HepG2 (cell line): ENCODE data around the gene FCRLA. TPM values are rescaled to one million over a fixed set of nuclear protein-coding genes. Genes with fewer than 3 reads are reported as not detected.
A peak's percentile ranks its signal among the peaks of the same experiment; 100 is the strongest.

Source experiments
- CC2D1A ChIP-seq: sonication (generic); formaldehyde crosslinking; IDR thresholded peaks from 2 replicates; pipeline ENCODE4 v1.8.1; 2023; ENCODE audit warnings: mild to moderate bottlenecking, missing genetic modification reagents
- CERS6 ChIP-seq: sonication (generic); formaldehyde crosslinking; IDR thresholded peaks from 2 replicates; pipeline ENCODE4 v1.5.0; 2020; ENCODE audit warnings: missing genetic modification reagents
- DMAP1 ChIP-seq: IDR thresholded peaks from 2 replicates; pipeline ENCODE4 v1.6.1; 2016
- DNMT3B ChIP-seq: conservative IDR thresholded peaks from 2 replicates; pipeline ENCODE4 v1.6.1; 2016; ENCODE audit warnings: missing biosample characterization, control low read depth
- FOXO1 ChIP-seq: sonication (generic); formaldehyde crosslinking; IDR thresholded peaks from 2 replicates; pipeline ENCODE4 v1.4.0; 2020; ENCODE audit warnings: missing genetic modification reagents
- GMEB2 ChIP-seq: IDR thresholded peaks from 2 replicates; pipeline ENCODE4 v1.6.1; 2016; ENCODE audit warnings: missing biosample characterization, missing genetic modification reagents, low read depth
- JDP2 ChIP-seq: sonication (generic); formaldehyde crosslinking; IDR thresholded peaks from 2 replicates; pipeline ENCODE4 v1.8.1; 2022; ENCODE audit warnings: missing genetic modification reagents, borderline replicate concordance
- NFKB2 ChIP-seq: sonication (generic); formaldehyde crosslinking; IDR thresholded peaks from 2 replicates; pipeline ENCODE4 v1.4.0; 2020; ENCODE audit warnings: missing genetic modification reagents, borderline replicate concordance
- NONO ChIP-seq, 2 experiments: fragments of 450-650 bp in 1 of 2; sonication (generic) in 1 of 2; formaldehyde crosslinking in 1 of 2; IDR thresholded peaks in 1 of 2; conservative IDR thresholded peaks in 1 of 2; 2 replicates each; pipeline versions ENCODE4 v1.6.1 to v1.8.0; 2017 to 2022; ENCODE audit warnings: mild to moderate bottlenecking in 1 of 2, missing genetic modification reagents in 1 of 2, moderate library complexity in 1 of 2
- REXO4 ChIP-seq: sonication (generic); formaldehyde crosslinking; IDR thresholded peaks from 2 replicates; pipeline ENCODE4 v1.8.0; 2022; ENCODE audit warnings: missing genetic modification reagents, mild to moderate bottlenecking, borderline replicate concordance
- SP140L ChIP-seq: sonication (generic); formaldehyde crosslinking; IDR thresholded peaks from 2 replicates; pipeline ENCODE4 v1.4.0; 2020; ENCODE audit warnings: missing genetic modification reagents, borderline replicate concordance
- SSRP1 ChIP-seq: IDR thresholded peaks from 2 replicates; pipeline ENCODE4 v1.6.1; 2016; ENCODE audit warnings: control low read depth
- ZFP36L1 ChIP-seq: sonication (generic); formaldehyde crosslinking; IDR thresholded peaks from 2 replicates; pipeline ENCODE4 v1.8.0; 2022; ENCODE audit warnings: mild to moderate bottlenecking, missing genetic modification reagents, moderate library complexity
- ZFYVE20 ChIP-seq: sonication (generic); formaldehyde crosslinking; IDR thresholded peaks from 2 replicates; pipeline ENCODE4 v1.8.0; 2023; ENCODE audit warnings: low read depth, mild to moderate bottlenecking, moderate library complexity, missing genetic modification reagents, borderline replicate concordance
- ZNF264 ChIP-seq: sonication (generic); formaldehyde crosslinking; IDR thresholded peaks from 2 replicates; pipeline ENCODE4 v1.4.0; 2020; ENCODE audit warnings: missing genetic modification reagents
- ZNF34 ChIP-seq: sonication (generic); formaldehyde crosslinking; IDR thresholded peaks from 2 replicates; pipeline ENCODE4 v1.4.0; 2020; ENCODE audit warnings: mild to moderate bottlenecking, missing genetic modification reagents, borderline replicate concordance
- ZNF510 ChIP-seq: sonication (generic); formaldehyde crosslinking; IDR thresholded peaks from 2 replicates; pipeline ENCODE4 v1.4.0; 2020; ENCODE audit warnings: low read depth, mild to moderate bottlenecking, missing genetic modification reagents
- ZNF605 ChIP-seq: sonication (generic); formaldehyde crosslinking; IDR thresholded peaks from 2 replicates; pipeline ENCODE4 v1.8.0; 2022; ENCODE audit warnings: mild to moderate bottlenecking, missing genetic modification reagents
- ZNF772 ChIP-seq: sonication (generic); formaldehyde crosslinking; IDR thresholded peaks from 2 replicates; pipeline ENCODE4 v1.5.0; 2020; ENCODE audit warnings: mild to moderate bottlenecking, missing genetic modification reagents
- polyA plus RNA-seq, 8 experiments: library from polyadenylated mRNA; depleted of rRNA in 3 of 8; stranded (reverse) in 7 of 8; unstranded in 1 of 8; fragments of >200 nt; fragmentation: Illumina TruSeq in 4 of 8; extraction: Trizol in 4 of 8; gene quantifications; 2 replicates each; pipeline versions ENCODE4 v1.2.1 to v1.2.3, GENCODE V29; 2011 to 2016; ENCODE audit warnings: low read depth in 4 of 8, missing spikeins in 1 of 8, mixed read lengths in 1 of 8; ENCODE audit not compliant: insufficient read depth in 1 of 8
- total RNA-seq, 5 experiments: library from RNA; depleted of rRNA; stranded (reverse); fragments of >200 nt; fragmentation: Illumina TruSeq; extraction: Trizol; gene quantifications; 2 replicates each; pipeline ENCODE4 v1.2.3, GENCODE V29; 2016; ENCODE audit warnings: low read depth in 1 of 5
- TF ChIP-seq, protein P1 (sequence below): sonication (generic); formaldehyde crosslinking; IDR thresholded peaks from 2 replicates; pipeline ENCODE4 v1.5.1; 2020; ENCODE audit warnings: mild to moderate bottlenecking, missing genetic modification reagents, borderline replicate concordance
- TF ChIP-seq, protein P2 (sequence below): sonication (generic); formaldehyde crosslinking; IDR thresholded peaks from 2 replicates; pipeline ENCODE4 v1.4.0; 2020; ENCODE audit warnings: missing genetic modification reagents
- TF ChIP-seq, protein P3 (sequence below): IDR thresholded peaks from 2 replicates; pipeline ENCODE4 v1.6.1; 2016
- TF ChIP-seq, protein P4 (sequence below): sonication (generic); formaldehyde crosslinking; IDR thresholded peaks from 2 replicates; pipeline ENCODE4 v1.4.0; 2020; ENCODE audit warnings: missing genetic modification reagents, borderline replicate concordance

The FCRLA gene
- total and polyA plus RNA-seq, 2 of the 13 experiments (the other 11 are each of a cell fraction or from before 2014, with no cell fraction given), result not detected

DNA sequence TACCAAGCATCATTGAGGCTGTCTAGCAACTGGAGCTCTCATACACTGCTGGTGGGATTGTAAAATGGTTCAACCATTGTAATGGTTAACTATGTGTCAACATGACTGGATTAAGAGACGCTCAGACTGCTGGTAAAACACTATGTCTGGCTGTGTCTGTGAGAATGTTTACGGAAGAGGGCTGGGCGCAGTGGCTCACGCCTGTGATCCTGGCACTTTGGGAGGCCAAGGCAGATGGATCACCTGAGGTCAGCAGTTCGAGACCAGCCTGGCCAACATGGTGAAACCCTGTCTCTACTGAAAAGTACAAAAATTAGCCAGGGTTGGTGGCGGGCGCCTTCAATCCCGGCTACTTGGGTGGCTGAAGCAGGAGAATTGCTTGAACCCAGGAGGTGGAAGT lies 4.8 kb upstream of the FCRLA start (continued):
- TF ChIP-seq GMEB2 (CRISPR knock-in tag) (no peak), NFKB2 (CRISPR knock-in tag) (no peak), NONO (IDR thresholded peaks at IDR 0.05) (no peak), NONO (CRISPR knock-in tag; conservative IDR thresholded peaks at IDR 0.05) (peak; percentile 54; the same call in 1 of the 2 replicates), ZNF510 (CRISPR knock-in tag) (no peak), SSRP1 (CRISPR knock-in tag) (0 out of 2 replicates have a peak, but pooled peaks have one; percentile 58), ZNF605 (CRISPR knock-in tag) (no peak), CERS6 (CRISPR knock-in tag) (no peak), CC2D1A (CRISPR knock-in tag) (no peak), DMAP1 (CRISPR knock-in tag) (no peak), ZFP36L1 (CRISPR knock-in tag) (no peak), REXO4 (no peak), ZNF772 (CRISPR knock-in tag) (0 out of 2 replicates have a peak, but pooled peaks have one; percentile 38), ZNF264 (CRISPR knock-in tag) (peak; percentile 60; the same call in 1 of the 2 replicates), FOXO1 (CRISPR knock-in tag) (peak; percentile 92), ZNF34 (CRISPR knock-in tag) (no peak), SP140L (CRISPR knock-in tag) (no peak), JDP2 (no peak), ZFYVE20 (CRISPR knock-in tag) (no peak), DNMT3B (CRISPR knock-in tag) (no peak)
- TF ChIP-seq, protein P1, sequence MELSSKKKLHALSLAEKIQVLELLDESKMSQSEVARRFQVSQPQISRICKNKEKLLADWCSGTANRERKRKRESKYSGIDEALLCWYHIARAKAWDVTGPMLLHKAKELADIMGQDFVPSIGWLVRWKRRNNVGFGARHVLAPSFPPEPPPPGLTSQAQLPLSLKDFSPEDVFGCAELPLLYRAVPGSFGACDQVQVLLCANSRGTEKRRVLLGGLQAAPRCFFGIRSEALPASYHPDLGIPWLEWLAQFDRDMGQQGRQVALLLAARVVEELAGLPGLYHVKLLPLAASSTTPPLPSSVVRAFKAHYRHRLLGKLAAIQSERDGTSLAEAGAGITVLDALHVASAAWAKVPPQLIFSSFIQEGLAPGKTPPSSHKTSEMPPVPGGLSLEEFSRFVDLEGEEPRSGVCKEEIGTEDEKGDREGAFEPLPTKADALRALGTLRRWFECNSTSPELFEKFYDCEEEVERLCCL (CRISPR knock-in tag), result no peak
- TF ChIP-seq, protein P2, sequence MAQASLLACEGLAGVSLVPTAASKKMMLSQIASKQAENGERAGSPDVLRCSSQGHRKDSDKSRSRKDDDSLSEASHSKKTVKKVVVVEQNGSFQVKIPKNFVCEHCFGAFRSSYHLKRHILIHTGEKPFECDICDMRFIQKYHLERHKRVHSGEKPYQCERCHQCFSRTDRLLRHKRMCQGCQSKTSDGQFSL, result no peak
- TF ChIP-seq, protein P3, sequence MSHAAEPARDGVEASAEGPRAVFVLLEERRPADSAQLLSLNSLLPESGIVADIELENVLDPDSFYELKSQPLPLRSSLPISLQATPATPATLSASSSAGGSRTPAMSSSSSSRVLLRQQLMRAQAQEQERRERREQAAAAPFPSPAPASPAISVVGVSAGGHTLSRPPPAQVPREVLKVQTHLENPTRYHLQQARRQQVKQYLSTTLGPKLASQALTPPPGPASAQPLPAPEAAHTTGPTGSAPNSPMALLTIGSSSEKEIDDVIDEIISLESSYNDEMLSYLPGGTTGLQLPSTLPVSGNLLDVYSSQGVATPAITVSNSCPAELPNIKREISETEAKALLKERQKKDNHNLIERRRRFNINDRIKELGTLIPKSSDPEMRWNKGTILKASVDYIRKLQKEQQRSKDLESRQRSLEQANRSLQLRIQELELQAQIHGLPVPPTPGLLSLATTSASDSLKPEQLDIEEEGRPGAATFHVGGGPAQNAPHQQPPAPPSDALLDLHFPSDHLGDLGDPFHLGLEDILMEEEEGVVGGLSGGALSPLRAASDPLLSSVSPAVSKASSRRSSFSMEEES (CRISPR knock-in tag), result peak; percentile 27; the same call in 1 of the 2 replicates
- TF ChIP-seq, protein P4, sequence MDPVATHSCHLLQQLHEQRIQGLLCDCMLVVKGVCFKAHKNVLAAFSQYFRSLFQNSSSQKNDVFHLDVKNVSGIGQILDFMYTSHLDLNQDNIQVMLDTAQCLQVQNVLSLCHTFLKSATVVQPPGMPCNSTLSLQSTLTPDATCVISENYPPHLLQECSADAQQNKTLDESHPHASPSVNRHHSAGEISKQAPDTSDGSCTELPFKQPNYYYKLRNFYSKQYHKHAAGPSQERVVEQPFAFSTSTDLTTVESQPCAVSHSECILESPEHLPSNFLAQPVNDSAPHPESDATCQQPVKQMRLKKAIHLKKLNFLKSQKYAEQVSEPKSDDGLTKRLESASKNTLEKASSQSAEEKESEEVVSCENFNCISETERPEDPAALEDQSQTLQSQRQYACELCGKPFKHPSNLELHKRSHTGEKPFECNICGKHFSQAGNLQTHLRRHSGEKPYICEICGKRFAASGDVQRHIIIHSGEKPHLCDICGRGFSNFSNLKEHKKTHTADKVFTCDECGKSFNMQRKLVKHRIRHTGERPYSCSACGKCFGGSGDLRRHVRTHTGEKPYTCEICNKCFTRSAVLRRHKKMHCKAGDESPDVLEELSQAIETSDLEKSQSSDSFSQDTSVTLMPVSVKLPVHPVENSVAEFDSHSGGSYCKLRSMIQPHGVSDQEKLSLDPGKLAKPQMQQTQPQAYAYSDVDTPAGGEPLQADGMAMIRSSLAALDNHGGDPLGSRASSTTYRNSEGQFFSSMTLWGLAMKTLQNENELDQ (CRISPR knock-in tag), result no peak
